ENCODE measurements around the gene RPS15.
"Not testable (repeated sequence)": the region's sequence is repeated elsewhere in the genome, so short reads cannot be mapped to it uniquely, and the experiment has no call there.

Gene RPS15

DNA sequence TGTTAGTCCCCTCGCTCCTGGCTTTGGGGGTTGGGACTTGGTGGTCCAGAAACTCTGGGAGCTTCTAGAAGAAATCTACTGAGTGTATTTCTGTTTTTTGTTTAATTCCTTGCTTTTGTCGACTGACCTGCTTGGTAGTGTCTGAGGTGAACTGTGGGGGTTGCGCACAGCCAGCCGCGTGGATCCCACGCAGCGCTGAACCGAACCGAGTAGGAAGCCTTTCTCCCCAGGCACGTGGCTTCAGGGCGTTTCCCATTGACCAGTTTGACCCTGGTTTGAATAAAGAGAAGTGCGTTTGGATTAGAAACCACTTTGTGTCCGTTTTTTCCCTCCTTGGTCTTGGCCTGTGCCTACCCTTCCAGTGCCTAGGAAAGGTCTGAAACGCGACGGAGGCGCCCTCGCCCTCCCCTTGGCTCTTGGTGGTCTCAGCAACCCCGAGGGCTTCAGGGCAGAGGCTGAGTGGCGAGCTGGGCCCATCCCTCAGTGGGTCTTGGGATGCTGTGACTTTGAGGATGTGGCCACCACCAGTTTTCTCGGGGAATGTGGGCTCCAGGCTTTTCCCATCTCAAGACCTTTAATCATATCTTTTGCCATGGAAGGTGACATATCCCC, 2.7 kb upstream of the RPS15 start:
- no peak for DNase-seq (ENCODE audit: low spot score)

DNA sequence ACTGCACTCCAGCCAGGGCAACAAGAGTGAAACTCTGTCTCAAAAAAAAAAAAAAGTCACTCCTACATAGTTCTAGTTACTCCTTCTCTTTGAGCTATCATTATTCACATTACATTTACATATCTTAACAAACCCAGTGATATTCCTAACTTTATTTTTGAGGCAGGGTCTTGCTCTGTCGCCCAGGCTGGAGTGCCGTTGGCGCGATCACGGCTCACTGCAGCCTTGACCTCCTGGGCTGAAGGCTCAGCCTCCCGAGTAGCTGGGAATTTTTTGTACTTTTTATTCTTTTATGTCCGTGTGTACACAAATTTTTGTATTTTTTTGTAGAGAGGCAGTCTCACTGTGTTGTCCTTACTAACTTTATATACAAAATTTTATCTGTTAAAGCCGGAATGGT, 587 bp upstream of the RPS15 start:
- no peak for DNase-seq (ENCODE audit: low spot score)

DNA sequence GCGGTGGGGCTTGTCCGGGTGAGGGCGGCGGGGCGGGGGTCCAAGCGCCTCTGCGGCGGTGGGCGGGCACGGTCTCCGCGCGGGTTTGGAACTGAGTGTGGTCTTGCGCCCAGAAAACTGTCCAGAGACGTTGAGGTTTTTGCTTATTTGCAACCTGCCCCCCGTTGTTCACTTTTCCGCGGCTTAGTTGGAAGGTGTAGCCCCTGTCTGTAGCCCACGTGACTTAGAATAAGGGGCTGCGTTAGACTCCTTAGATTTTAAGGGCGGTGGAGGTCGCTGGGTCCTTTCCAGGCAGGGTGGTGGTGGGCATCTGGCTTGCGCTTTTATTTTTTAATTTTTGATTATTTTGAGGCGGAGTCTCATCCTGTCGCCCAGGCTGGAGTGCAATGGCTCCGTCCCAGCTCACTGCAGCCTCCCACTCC, 748 bp downstream of the RPS15 start:
- no peak for DNase-seq (ENCODE audit: low spot score)

GRCh38 chr19:1439525-1440417, 1.6 kb downstream of the RPS15 start:
- DNase-seq (ENCODE audit: low spot score): not testable (repeated sequence)

DNA sequence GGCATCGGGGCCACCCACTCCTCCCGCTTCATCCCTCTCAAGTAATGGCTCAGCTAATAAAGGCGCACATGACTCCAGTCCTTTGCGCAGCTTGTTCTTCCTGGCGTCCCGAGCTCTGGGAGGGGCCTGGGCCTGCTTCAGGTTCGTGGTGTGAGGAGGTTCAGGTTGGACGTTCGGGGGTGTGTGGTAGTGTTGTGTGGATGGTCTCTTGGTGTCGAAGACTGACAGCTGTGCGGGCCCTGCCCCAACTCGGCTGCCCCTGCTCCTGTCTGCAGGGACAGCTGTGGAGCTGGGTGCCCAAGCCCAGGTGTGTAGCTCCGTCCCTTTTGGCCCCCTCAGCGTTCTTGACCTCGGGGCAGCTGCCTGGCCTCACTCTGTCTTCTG, 2.2 kb downstream of the RPS15 start:
- DNase-seq (ENCODE audit: low spot score): no peak

DNA sequence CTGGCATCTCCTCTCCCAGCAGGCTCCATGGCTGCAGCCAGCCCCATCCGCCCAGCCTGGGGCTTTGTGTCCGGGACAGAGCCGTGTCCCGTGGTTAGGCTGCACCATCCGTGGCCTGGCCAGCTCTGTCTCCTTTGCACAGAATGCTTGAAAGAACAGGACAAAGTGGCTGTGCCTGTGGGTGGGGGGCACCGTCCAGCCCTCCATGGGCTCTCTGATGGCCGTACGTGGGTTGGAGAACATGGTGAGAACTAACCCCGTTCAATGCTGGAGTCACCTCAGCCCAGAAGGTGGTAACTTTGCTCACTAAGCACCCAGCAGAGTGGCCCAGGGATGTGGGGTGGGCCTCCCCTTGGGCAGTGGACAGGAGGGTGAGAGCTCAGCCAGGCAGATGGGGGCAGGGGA, 2.8 kb downstream of the RPS15 start:
- DNase-seq (ENCODE audit: low spot score): no peak

GRCh38 chr19:1441677-1442438, 3.7 kb downstream of the RPS15 start:
- no peak for DNase-seq (ENCODE audit: low spot score)

GRCh38 chr19:1445185-1445931, 7.2 kb downstream of the RPS15 start:
- peak; percentile 89 for DNase-seq (ENCODE audit: low spot score)

DNA sequence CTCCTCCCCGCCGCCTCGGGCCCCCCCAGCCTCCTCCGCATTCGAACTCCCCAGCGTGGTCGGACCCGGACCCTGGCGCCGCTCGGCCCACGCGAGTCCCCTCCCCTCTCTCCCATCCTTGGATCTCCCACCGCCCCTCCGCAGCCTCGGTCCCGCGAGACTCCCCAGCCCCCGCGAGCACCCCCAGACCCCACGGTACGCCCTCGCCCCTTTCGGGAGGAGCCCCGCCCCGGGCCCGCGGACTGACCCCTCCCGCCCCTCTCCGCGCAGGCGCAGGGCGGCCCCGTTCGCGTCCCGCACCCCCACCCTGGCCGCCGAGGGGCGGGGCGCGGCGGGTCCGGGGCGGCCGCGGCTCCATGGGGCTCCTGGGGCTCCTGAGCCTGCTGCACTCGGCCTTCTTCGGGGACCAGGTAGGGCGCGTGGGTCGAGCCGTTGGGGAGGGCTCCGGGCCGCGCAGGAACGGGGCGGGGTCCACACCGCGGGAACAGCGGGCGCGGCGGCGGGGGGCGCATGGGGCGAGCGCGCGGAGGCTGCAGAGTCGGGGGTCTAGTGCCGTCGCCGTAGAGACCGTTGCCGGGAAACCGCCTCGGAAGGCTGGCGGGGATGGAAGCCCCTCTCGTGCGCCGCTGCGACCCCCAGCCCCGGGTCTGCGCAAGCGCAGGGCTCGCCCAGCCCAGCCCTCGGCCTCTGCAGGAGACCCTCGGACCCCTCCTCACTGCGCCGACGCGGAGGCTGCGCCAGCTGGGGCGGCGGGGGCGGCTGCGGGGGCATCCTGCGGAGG, 7.9 kb downstream of the RPS15 start:
- DNase-seq (ENCODE audit: low spot score): peak; percentile 79

DNA sequence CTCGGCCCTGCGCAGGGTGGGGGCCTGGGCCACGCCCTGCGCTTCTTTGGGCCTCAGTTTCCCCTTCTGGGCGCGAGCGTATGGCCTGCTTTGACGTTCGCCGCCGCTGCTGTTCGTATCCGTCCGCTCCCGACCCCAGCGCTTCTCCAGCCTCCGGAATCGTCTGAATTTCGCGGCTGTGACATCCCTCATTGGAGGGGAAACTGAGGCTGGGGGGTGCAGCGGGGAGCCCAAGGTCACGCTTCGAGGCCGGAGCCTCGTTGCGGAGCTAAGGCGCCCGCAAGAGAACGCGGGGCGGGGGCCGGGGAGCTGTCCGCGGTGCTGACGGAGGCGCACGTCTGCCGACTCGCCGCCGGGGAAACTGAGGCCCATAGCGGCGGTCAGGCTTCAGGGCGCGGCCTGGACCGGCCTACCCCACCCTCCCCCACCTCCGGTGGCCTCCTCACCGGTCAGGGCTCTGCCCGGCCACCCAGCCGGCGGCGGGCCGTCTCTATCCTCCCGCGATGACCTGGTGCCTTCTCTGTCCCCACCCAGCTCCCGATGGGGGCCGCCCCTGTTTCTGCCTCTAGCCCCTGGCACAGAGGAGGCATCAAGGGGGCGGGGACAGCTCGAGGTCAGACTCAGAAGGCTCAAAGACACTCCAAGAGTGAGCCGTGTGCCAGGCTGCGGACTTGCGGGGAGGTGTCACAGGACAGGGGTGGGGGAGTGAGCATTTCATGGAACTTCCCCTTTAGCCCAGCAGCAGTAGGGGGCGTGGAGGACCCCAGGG, 8.7 kb downstream of the RPS15 start:
- no peak for DNase-seq (ENCODE audit: low spot score)

- no peak for DNase-seq (ENCODE audit: low spot score)
Observed at GRCh38 chr19:1447504-1447903, 9.3 kb downstream of the RPS15 start.

DNA sequence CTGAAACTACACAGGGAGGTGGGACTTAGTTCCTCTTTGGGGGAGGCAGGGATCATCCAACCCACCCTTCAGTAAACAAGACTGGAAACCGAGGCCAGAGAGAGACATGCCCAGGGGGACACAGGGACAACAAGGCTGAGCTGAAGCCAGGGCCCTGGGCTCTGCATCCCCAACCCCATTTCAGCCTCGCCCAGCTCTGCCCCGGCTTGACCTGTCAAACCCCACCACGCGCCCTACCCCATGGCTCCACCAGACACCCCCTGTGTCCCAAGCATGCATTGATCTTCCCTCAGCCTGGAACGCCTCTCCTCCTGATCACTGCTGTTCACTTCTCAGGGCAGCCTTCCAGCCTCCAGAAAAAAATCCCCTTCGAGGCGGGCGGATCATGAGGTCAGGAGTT, 9.7 kb downstream of the RPS15 start:
- DNase-seq (ENCODE audit: low spot score): no peak

DNA sequence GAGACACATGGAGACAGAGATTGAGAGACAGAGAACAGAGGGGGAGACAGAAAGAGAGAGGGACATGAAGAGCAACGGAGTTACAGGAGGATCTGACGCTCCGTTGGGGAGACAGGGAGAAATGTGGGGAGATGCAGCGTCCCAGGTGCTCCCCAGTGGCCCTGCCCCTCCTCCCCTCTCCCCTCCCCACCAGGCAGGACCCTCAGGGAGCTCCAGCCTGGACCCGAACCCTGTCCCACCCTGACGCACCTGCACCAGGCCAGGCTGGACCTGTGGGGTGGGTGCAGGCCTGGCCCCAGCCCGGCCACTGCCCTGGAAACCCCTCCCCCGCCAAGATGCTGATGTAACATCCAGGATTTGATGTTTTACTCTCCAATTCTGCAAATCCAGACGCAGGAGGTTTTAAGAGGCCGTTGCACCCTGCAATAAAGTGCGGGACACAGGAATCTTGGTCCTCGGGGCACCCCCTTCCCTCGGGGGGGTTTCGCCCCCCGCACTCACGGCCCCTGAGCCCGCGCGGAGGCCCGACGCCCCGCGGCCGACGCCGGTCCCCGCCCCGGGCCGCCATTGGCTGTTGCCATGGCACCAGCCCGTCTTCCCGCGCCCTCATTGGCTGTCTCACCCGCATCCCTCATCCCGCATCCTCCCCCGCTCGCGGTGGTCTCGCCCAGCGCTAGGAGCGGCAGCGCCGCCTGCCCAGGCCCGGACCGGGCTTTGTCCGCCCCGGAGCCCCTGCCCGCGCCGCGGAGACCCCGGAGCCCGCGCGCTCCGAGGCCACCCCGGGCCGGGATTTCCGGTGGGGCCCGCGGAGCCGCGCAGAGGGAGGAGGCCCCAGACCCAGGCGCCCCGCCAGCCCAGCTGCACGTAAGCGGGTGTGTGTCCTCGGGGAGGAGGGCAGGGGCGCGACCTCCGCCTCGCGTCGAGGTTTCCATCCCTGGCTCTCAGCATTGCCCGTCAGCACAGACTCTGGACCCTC, 11.6 kb downstream of the RPS15 start, which contains the start of gene APC2:
Gene APC2, plus strand, starts transcription at position 655 of the 976 bp plus-strand sequence. CDS start 2,881 bp downstream, outside the sequence.
- no peak for DNase-seq (ENCODE audit: low spot score)

DNA sequence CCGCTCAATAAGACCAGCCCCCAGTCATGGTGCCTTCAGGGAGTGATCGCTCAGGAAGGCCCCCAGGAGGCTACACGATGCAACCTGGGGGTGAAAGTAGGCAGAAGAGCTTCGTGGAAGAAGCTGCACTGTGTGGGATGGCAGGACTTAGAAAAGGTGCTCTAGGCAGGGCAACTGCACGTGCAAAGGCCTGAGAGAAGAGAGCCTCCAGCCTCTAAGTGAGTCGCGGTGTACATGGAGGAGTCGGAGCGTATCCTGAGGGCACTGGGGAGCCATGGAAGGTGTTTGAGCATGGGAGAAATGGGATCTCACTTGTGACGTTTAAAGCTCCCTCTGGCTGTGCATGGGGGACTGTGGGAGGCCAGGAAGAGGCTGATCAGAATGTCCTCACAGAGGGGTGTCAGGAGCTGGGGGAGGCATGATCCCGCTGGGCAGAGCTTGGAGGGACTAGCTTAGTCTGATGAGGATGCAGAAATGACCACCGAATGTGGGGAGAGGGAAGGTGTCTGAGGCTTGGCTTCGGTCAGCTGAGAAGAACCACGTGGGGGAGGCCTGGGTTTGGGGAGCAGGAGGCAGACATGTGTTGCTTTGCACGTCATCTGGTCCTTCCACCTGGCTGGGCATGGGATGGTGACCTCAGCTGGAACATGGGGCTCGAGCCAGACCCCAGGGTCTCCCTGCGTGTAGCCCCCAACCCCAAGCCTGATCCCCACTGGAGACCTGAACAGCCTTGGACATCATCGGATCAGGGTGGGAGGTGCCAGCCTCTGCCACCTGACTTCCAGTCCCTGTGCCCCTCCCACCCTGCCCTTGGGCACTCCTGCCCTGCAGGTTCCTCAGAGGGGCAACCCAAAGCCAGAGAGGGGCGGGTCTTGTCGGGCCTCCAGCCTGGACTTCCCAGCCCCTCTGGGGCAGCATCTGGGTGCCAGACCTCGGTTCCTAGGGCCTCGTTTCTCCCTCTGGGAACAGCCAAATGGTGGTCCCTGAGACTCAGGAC, 12.8 kb downstream of the RPS15 start:
- no peak for DNase-seq (ENCODE audit: low spot score)

GRCh38 chr19:1451916-1452801, 14.0 kb downstream of the RPS15 start:
- DNase-seq (ENCODE audit: low spot score): no peak

- no peak for DNase-seq (ENCODE audit: low spot score)
Observed at GRCh38 chr19:1452802-1453524, 14.8 kb downstream of the RPS15 start.

Measured in HuH-7 (cell line).